HG02678 (cell line): ENCODE data around the gene BCL7B.
"Not testable (repeated sequence)": the region's sequence is repeated elsewhere in the genome, so short reads cannot be mapped to it uniquely, and the experiment has no call there.

Experiments
- ATAC-seq: cut with Tn5 transposase; IDR thresholded peaks from one replicate; pipeline ENCODE4 v1.9.1; 2021; ENCODE audit warnings: mild to moderate bottlenecking, moderate library complexity; ENCODE audit not compliant: unreplicated experiment

BCL7B gene

DNA sequence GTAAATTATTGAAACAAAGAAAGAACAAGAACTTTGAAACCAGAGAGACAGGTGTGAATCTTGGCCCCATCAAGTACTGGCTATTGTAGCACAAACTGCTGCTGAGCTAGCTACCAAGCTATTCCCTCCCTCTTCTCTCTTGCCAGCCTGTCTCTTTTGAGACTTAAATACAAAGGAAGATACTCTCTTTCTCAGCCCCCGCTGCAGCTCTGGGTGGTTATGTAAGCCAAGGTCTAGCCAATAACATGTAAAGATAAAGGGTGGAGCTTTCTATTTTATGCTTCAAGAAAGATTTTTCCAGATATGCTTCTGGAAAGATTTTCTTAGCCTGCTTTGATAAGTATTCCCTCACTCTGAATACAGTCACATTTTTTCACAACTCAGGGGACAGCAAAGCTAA is 52.6 kb downstream of the BCL7B start:
- no peak for ATAC-seq

- ATAC-seq: no peak
Measured at GRCh38 chr7:73504017-73504416, 53.5 kb downstream of the BCL7B start.

GRCh38 chr7:73503229-73503628 is 54.3 kb downstream of the BCL7B start:
- no peak for ATAC-seq

DNA sequence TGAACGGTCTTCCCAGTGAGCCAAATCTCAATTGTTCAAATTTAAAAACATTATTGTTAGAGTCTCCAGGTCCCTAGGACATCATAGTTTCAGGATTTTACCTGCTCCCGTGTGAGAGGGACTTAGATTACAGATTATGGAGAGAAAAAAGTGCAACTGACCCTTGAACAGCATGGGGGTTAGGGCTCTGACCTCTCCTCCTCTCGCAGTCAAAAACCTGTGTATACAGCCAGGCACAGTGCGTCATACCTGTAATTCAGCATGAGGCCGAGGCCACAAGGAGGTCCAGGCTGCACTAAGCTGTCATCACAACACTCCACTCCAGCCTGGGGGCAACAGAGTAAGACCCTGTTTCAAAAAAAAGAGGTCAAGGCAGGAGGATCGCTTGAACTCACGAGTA is 60.9 kb downstream of the BCL7B start:
- ATAC-seq: no peak

- not testable (repeated sequence) for ATAC-seq
Measured at GRCh38 chr7:73495507-73495906, 62.0 kb downstream of the BCL7B start.

DNA sequence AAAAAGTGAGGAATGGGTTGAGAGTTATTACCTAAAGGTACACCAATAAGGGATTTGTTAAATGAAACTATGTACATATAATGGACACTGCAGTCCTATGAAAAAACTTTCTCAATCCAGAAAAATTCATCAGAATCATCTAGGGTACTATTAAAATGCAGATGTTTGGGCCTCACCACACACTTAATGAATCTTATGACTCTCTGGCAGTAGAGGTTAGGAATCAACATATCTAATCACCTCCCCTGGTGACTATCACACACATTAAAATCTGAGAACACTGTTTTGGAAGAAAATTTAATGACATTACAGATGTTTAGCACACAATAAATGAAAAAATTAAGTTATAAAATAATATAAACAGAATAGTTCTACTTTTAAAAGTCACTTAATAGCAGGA is 67.5 kb downstream of the BCL7B start:
- ATAC-seq: no peak

DNA sequence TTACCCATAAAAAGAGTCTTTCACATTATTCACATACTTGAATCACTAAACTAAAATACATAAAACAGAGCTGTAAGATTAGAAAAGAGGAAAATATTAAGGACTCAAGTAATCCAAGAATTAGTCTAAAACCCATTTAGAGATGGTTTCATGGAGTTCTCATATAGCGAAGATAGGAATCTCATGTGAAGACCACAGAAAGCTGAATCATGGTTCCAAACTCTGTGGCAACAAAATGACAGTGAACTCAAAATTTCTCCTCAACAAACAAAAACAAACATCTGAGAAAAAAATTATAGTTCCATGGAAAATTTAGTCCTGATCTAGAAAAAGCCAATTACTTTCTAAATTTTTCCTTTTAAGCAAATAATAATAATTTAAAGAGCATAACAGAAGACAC is 70.0 kb downstream of the BCL7B start:
- ATAC-seq: no peak
